Activated CD8-positive, alpha-beta T cell treated with anti-CD3 and anti-CD28 coated beads for 36 hours (primary cell): Measurements from ENCODE around the gene ITPR2. TPM values are rescaled to one million over a fixed set of nuclear protein-coding genes. Genes with fewer than 3 reads are reported as not detected.

Experiments
- ATAC-seq: fragments of 200-7000 bp; cut with Tn5 transposase; one replicate; pipeline ENCODE4 v1.10.0; 2021; ENCODE audit warnings: mild to moderate bottlenecking, moderate library complexity
- CTCF ChIA-PET: fragments of 350-600 bp; sonication (Branson Sonifier 250); formaldehyde crosslinking; loops from one replicate; lab custom pipeline; 2021; ENCODE audit warnings: antibody characterized with exemption; lab: Charles Lee
- POLR2A ChIA-PET: fragments of 350-600 bp; sonication (Branson Sonifier 250); formaldehyde crosslinking; loops from one replicate; lab custom pipeline; 2021; ENCODE audit warnings: antibody characterized with exemption; lab: Charles Lee
- DNase-seq: peaks from one replicate; pipeline ENCODE4 v3.0.0-alpha.2; 2020
- H3K27ac Mint-ChIP-seq: one replicate; pipeline ENCODE4 v1.8.0; 2021; ENCODE audit warnings: mild to moderate bottlenecking, mixed read lengths
- H3K27me3 Mint-ChIP-seq: one replicate; pipeline ENCODE4 v1.8.0; 2021; ENCODE audit warnings: mixed read lengths
- H3K36me3 Mint-ChIP-seq: one replicate; pipeline ENCODE4 v1.8.0; 2021; ENCODE audit warnings: low read depth, mixed read lengths
- H3K4me1 Mint-ChIP-seq: one replicate; pipeline ENCODE4 v1.8.0; 2021; ENCODE audit warnings: low read depth, mixed read lengths
- H3K4me3 Mint-ChIP-seq: one replicate; pipeline ENCODE4 v1.8.0; 2021; ENCODE audit warnings: mild to moderate bottlenecking, moderate library complexity, mixed read lengths
- H3K9me3 Mint-ChIP-seq: one replicate; pipeline ENCODE4 v1.8.0; 2021; ENCODE audit warnings: mixed read lengths
- CTCF ChIP-seq: fragments of 200-600 bp; IDR thresholded peaks from one replicate; pipeline ENCODE4 v1.8.0; 2022; ENCODE audit warnings: antibody characterized with exemption, mild to moderate bottlenecking
- intact Hi-C: fragments of 100-400 bp; cut with micrococcal nuclease; formaldehyde crosslinking; loops from one replicate; pipeline ENCODE4 v1.10.0; 2022
- total RNA-seq, 2 experiments: library from RNA; stranded (reverse); gene quantifications; one replicate each; pipeline ENCODE4 v1.2.3, GENCODE V29; 2021

The ITPR2 gene
- total RNA-seq, 2 experiments from 2014 or later: 38.9 to 41.2 TPM

- ChIA-PET CTCF (interaction anchor here (0.8 to 4.5 kb wide), 6 partner anchors 8 to 169 kb away, joined by 3 to 25 read pairs (median 4); partner anchors contain the start of gene ITPR2), POLR2A (interaction anchor here (1.8 kb wide), 1 partner anchor 10 kb away, joined by 4 read pairs; no protein-coding TSS in a partner anchor)
- Mint-ChIP-seq H3K36me3 (no peaks in the 10 kb centered on the region), H3K9me3 (no peaks in the 10 kb centered on the region), H3K27ac (no peak overlapping the region), H3K4me1 (peaks cover 5% of the 10 kb centered on the region), H3K4me3 (peak overlapping the region; percentile 19), H3K27me3 (peaks cover 7% of the 10 kb centered on the region)
- intact Hi-C loops: no loop called here
- TF ChIP-seq CTCF: no peak
- DNase-seq (no peak), ATAC-seq (no peak)
Observed at GRCh38 chr12:26846416-26846815, 13.4 kb upstream of the ITPR2 start.

DNA sequence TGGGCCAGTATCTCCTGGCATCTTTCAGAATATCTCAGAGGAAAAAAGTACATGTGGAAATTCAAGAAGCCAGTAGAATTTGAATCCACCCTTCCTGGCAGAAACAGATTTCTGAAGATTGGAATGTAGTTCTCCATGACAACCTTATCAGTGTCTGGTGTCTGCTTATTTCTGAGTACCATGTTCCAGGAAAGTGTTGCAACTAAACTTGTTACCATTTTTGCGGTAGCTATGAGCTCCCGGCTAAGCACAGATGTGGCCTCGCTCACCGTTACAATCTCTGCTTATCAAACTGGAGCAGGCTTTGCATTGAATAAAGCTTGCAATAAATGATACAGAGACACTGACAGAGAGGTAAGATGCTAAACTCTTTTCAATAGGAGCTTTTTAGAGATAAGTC is 13.0 kb upstream of the ITPR2 start:
- intact Hi-C loops: no loop called here
- ATAC-seq: no peak
- Mint-ChIP-seq H3K4me3 (no peak overlapping the region), H3K27me3 (peaks cover 7% of the 10 kb centered on the region), H3K27ac (no peak overlapping the region), H3K36me3 (no peaks in the 10 kb centered on the region), H3K9me3 (no peaks in the 10 kb centered on the region), H3K4me1 (peaks cover 8% of the 10 kb centered on the region)
- ChIA-PET POLR2A (interaction anchor here (1.8 kb wide), 1 partner anchor 10 kb away, joined by 4 read pairs; no protein-coding TSS in a partner anchor), CTCF (interaction anchor here (0.8 to 4.5 kb wide), 6 partner anchors 8 to 169 kb away, joined by 3 to 25 read pairs (median 4); partner anchors contain the start of gene ITPR2)
- TF ChIP-seq CTCF: no peak
- DNase-seq: no peak

DNA sequence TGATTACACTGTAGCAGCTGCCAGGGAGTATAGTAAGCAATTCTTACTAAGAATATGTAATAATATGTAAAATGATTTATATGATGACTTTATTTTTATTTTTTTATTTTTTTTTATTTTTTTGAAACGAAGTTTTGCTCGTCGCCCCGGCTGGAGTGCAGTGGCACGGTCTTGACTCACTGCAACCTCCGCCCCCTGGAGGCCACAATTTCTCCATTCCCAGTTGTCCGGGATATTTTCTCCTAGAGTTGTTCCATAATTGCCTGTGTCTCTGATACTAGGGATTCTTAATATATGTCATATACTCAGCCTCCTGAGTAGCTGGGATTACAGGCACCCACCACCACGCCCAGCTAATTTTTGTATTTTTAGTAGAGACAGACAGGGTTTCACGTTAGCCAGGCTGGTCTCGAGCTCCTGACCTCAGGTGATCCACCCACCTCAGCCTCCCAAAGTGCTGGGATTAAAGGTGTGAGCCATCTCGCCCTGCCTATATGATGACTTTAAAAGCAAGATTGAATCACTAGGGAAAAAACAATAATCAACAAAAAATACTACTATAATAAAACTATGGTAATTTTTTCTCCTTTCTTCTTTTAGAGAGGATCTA is 12.2 kb upstream of the ITPR2 start:
- no peak overlapping the region for H3K27ac Mint-ChIP-seq
- no peaks in the 10 kb centered on the region for H3K9me3 Mint-ChIP-seq
- ChIA-PET CTCF (interaction anchor here (1.3 to 4.5 kb wide), 4 partner anchors 12 to 40 kb away, joined by 3 to 25 read pairs (median 10); partner anchors contain the start of gene ITPR2), POLR2A (interaction anchor here (1.8 kb wide), 1 partner anchor 9 kb away, joined by 4 read pairs; no protein-coding TSS in a partner anchor)
- no peak for ATAC-seq
- TF ChIP-seq CTCF: peak; percentile 64
- intact Hi-C loops: no loop called here
- DNase-seq: peak; percentile 26
- H3K4me1 Mint-ChIP-seq: peaks cover 11% of the 10 kb centered on the region
- no peaks in the 10 kb centered on the region for H3K36me3 Mint-ChIP-seq
- H3K27me3 Mint-ChIP-seq: peaks cover 7% of the 10 kb centered on the region
- H3K4me3 Mint-ChIP-seq: no peak overlapping the region

- no peak for ATAC-seq
- no peak for TF ChIP-seq CTCF
- no peak overlapping the region for H3K4me3 Mint-ChIP-seq
- H3K4me1 Mint-ChIP-seq: peaks cover 11% of the 10 kb centered on the region
- intact Hi-C loops: no loop called here
- DNase-seq: no peak
- no peaks in the 10 kb centered on the region for H3K9me3 Mint-ChIP-seq
- H3K36me3 Mint-ChIP-seq: no peaks in the 10 kb centered on the region
- ChIA-PET CTCF (interaction anchor here (0.8 to 4.5 kb wide), 5 partner anchors 10 to 171 kb away, joined by 3 to 25 read pairs (median 4); partner anchors contain the start of genes ITPR2 and TM7SF3), POLR2A (interaction anchor here (0.7 to 1.2 kb wide), 2 partner anchors 10 to 53 kb away, joined by 3 read pairs; partner anchors contain the start of gene ITPR2)
- peaks cover 3% of the 10 kb centered on the region for H3K27me3 Mint-ChIP-seq
- no peak overlapping the region for H3K27ac Mint-ChIP-seq
Observed at GRCh38 chr12:26843311-26843710, 10.3 kb upstream of the ITPR2 start.

DNA sequence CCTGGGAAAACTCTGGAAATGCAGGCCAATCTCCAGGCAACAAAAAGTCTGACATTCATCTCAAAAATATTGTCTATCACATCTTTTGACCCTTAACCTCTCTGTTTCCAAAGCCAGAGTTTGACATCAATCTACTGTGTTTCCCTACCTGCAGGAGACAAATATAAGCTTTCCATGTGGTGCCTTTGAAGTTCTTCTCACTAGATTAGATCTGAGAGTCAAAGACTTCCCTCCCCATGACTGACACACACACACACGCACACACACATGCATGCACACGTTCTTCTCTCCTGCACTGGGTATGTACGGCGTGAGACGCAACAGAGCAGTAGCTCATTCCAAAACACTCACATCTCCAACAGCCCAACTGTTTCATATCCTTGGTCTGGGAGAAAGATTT is 8.1 kb upstream of the ITPR2 start:
- intact Hi-C loops: no loop called here
- Mint-ChIP-seq H3K27ac (no peak overlapping the region), H3K4me1 (peaks cover 6% of the 10 kb centered on the region), H3K4me3 (no peak overlapping the region), H3K36me3 (no peaks in the 10 kb centered on the region), H3K9me3 (no peaks in the 10 kb centered on the region), H3K27me3 (no peaks in the 10 kb centered on the region)
- POLR2A ChIA-PET: interaction anchor here (1.5 kb wide), 1 partner anchor 8 kb away, joined by 6 read pairs; the partner anchor contains the start of gene ITPR2
- peak; percentile 21 for DNase-seq
- no peak for ATAC-seq
- CTCF ChIA-PET: interaction anchor here (0.7 to 1.6 kb wide), 4 partner anchors 9 to 44 kb away, joined by 3 to 8 read pairs (median 4); no protein-coding TSS in a partner anchor
- TF ChIP-seq CTCF: no peak
